Breast epithelium (tissue), 3 donors: ENCODE results near the gene DGAT2.

Experiments
- POLR2A ChIP-seq: fragments of 450-650 bp; IDR thresholded peaks from one replicate; pipeline ENCODE4 v1.6.1; 2016; ENCODE audit warnings: antibody characterized with exemption, mild to moderate bottlenecking, moderate library complexity
- TF ChIP-seq, protein P1 (sequence below), 3 donors: fragments of 450-650 bp; IDR thresholded peaks; one replicate each; pipeline ENCODE4 v1.5.1; 2016 to 2017; ENCODE audit warnings: antibody characterized with exemption in 3 of 3, mild to moderate bottlenecking in 3 of 3, moderate library complexity in 3 of 3

DNA sequence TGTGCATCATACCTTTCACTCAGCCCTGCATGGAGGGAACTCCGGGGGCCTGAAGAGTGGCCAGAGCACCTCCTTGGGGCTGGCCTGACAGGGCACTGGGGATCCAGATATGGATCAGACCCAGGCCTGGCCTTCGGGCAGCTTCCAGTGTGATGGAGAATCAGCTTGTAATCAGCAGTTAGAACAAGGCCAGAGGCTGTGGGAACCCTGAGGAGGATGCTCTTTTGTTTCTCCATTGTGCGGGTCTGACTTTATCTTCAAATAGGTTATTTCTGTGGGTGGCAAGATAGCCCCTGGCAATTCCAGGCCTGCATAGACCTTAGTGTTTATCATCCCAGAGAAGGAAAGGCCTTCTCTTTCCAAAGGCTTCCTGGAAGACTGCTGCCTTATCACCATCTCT lies 12.3 kb downstream of the DGAT2 start:
- TF ChIP-seq, protein P1, sequence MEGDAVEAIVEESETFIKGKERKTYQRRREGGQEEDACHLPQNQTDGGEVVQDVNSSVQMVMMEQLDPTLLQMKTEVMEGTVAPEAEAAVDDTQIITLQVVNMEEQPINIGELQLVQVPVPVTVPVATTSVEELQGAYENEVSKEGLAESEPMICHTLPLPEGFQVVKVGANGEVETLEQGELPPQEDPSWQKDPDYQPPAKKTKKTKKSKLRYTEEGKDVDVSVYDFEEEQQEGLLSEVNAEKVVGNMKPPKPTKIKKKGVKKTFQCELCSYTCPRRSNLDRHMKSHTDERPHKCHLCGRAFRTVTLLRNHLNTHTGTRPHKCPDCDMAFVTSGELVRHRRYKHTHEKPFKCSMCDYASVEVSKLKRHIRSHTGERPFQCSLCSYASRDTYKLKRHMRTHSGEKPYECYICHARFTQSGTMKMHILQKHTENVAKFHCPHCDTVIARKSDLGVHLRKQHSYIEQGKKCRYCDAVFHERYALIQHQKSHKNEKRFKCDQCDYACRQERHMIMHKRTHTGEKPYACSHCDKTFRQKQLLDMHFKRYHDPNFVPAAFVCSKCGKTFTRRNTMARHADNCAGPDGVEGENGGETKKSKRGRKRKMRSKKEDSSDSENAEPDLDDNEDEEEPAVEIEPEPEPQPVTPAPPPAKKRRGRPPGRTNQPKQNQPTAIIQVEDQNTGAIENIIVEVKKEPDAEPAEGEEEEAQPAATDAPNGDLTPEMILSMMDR (IDR thresholded peaks at IDR 0.05), result no peak
- no peak for TF ChIP-seq POLR2A
